Epithelial cell of esophagus (primary cell): ENCODE data around the gene AKR1C4.

Experiments used
- DNase-seq: peaks from one replicate; pipeline ENCODE4 v3.0.0; 2010; ENCODE audit warnings: low read depth
- H3K4me3 ChIP-seq: 2 replicates; pipeline ENCODE4 v1.5.1; 2011; ENCODE audit warnings: mild to moderate bottlenecking, low read length, control low read depth
- TF ChIP-seq, protein P1 (sequence below): IDR thresholded peaks from 2 replicates; pipeline ENCODE4 v1.5.1; 2011; ENCODE audit warnings: low read depth, mild to moderate bottlenecking, low read length, control low read depth, inconsistent platforms; ENCODE audit not compliant: insufficient read depth; ENCODE audit errors: missing control alignments

AKR1C4 gene

DNA sequence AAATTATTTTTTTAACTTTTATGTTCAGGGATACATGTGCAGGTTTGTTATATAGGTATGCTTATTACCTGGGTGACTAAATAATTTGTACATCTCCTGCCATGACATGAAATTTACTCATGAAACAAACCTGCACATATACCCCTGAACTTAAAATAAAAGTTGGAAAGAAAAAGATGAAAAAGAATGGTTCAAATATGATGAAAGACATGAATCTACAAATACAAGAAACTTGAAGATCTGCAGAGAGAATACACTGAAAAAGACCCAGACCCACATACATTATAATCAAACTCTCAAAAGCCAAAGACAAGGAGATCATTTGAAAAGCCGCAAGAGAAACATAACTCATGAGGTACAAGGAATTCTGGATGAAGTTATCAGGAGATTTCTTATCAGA is 70.2 kb downstream of the AKR1C4 start:
- no peak for DNase-seq
- no peak overlapping the region for H3K4me3 ChIP-seq
- TF ChIP-seq, protein P1, sequence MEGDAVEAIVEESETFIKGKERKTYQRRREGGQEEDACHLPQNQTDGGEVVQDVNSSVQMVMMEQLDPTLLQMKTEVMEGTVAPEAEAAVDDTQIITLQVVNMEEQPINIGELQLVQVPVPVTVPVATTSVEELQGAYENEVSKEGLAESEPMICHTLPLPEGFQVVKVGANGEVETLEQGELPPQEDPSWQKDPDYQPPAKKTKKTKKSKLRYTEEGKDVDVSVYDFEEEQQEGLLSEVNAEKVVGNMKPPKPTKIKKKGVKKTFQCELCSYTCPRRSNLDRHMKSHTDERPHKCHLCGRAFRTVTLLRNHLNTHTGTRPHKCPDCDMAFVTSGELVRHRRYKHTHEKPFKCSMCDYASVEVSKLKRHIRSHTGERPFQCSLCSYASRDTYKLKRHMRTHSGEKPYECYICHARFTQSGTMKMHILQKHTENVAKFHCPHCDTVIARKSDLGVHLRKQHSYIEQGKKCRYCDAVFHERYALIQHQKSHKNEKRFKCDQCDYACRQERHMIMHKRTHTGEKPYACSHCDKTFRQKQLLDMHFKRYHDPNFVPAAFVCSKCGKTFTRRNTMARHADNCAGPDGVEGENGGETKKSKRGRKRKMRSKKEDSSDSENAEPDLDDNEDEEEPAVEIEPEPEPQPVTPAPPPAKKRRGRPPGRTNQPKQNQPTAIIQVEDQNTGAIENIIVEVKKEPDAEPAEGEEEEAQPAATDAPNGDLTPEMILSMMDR: no peak

DNA sequence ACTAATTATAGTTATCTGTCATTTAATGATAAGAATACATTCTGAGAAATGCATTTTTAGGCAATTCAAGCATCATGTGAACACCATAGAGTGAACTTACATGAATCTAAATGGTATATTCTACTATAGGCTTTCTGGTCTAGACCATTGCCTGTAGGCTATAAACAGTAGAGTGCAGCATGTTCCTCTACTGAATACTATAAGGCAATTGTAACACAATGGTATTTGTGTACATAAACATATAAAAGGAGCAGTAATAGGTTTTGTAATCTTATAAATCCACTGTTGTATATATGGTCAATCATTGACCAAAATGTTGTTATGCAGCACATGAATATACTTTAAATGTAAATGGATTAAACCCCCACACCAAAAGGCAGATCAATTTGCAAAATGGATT is 71.6 kb downstream of the AKR1C4 start:
- no peak for DNase-seq
- no peak overlapping the region for H3K4me3 ChIP-seq
- TF ChIP-seq, protein P1: no peak
